SW 1271 (cell line): ENCODE results near the gene TNNC2.
A peak's percentile ranks its signal among the peaks of the same experiment; 100 is the strongest.
"Not testable (repeated sequence)": the region's sequence is repeated elsewhere in the genome, so short reads cannot be mapped to it uniquely, and the experiment has no call there.

Experiments used
- DNase-seq, 2 experiments: peaks; one replicate each; lab custom pipeline; 2025; lab: John Stamatoyannopoulos, UW

The TNNC2 gene

DNA sequence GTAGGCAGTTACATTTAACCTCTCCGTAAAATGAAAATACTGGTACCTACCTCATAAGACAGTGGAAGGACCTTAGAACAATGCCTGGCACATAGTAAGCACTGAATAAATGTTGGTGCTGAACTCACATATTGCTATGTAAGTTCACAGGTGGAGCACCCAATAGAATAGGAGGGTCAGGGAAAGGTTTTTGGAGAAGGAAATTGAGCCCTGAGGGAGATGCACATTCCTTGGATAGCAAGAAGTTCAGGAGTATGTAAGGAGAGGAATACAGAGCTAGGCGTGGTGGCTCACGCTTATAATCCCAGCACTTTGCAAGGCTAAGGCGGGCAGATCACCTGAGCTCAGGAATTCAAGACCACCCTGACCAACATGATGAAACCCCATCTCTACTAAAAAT is 7.6 kb downstream of the TNNC2 start:
- DNase-seq: no peak

DNA sequence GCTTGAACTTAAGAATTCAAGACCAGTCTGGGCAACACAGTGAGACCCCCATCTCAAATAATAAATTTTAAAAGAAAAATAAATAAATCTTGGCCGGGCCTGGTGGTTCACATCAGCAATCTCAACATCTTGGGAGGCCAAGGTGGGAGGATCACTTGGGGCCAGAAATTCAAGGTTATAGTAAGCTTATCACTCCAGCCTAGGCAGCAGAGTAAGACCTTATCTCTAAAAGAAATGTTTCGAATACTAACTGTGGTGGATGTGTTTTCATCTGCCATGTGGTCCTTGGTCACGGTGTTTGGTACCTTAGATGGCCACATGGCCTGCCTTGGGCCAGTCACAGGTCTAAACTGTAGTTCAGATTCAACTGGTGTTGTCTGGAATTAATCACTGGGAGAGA is 8.9 kb downstream of the TNNC2 start:
- no peak for DNase-seq

DNA sequence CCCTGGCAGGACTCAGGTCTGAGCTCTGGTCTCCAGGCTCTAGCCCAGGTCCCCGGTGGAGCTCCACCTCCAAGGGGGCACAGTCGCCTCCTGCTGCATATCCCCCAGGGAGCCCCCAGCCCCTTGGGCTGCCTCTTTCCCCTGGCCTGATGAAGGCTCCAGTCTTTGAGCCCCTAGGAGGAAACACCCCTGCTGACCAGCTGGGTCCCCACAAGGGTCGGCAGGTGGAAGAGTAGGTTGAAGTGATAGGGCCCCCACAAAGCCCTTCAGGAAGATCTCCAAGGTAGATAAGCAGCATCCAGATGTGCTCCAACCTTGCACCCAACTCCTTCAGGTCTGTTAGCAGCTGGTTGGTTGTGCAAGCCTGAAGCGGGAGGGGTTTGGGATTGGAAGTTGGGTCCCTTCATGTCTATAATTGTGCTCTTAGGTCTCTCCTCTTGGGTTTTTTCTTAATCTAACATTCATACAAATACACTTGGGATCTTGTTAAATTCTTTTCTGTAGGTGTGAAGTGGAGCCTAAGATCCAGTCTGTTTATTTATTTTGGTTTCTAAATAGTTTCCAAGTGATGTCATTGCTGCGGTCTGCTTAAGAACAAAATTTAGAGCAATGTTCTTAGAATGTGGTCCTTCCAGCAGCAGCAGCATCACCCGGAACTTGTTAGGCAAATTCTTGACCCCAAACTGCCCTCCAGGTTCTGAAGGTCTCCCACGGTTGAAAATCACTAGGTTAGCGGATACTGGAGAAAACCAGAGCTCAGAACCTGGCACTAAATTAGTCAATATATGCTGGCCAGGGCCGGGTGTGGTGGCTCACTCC is 9.5 kb downstream of the TNNC2 start:
- DNase-seq: peak in 1 of 2 experiments; percentile 51

DNA sequence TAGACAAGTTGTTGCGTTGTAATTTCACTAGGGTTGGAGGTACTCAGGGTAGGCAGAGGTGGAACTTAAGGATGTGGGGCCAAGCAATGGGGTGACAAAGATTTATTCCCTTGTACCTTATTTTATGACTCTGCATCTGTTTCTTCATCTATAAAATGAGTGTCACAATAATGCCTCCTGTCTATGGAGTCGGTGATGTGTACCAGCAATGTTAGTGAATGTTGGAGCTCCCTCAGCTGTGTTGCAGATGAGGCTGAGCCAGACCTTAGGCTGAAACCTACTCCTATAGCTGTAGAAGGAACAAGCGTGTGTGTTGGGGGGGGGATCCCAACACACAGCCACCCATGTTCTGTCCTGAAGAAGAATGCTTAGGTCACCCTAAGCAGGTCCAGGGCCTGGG is 10.2 kb downstream of the TNNC2 start:
- DNase-seq: no peak

DNA sequence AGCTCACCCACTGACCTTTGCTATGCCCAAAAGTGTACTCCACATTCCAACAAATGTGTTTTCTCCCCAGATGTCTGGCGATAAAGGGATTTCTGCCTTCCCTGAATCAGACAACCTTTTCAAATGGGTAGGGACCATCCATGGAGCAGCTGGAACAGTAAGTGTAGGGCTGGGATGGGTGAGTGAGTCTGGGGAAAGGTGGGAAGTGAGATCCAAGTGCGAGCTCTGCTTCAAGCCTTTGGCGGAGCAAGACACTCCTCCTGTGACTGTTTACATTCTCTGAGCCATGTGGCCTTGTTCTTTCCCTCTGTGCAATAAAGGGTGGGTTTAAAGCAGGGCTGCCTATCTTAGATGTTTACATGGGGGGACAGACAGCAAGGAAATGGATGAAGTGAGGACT is 12.8 kb downstream of the TNNC2 start:
- DNase-seq: no peak

DNA sequence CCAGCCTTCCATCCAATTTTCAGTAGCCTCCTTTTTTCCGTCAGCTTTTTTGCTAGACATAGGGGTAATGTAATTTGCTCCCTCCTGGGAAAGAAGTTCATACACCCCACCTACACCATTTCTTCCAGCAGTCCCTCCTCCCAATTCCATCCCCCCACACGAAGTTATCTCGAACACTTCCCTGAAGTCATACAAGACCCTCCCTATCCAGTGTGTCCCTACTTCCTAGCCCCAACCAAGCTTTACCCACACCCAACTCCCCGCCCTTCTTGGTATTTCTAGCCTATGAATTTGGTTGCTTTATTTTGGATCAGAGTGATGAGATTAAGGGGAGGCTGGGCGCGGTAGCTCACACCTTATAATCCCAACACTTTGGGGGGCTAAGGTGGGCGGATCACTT is 13.6 kb downstream of the TNNC2 start:
- DNase-seq: no peak

DNA sequence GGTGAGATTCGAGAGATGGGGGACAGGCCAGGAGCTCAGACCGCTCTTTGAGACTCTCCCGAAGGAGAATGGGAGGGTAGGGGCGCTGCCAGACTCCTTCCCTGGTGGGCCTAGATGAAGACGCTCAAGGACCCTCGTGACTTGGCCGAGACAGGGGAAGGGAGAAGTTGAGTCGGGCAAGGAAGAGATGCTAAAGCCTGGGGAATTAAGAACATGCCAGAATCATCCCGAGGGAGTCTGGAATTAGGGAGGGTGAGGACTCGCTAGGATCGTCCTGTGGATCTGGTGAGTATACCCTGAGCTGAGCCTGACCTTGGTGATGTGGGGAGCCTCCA is 14.1 kb downstream of the TNNC2 start:
- DNase-seq: no peak

DNA sequence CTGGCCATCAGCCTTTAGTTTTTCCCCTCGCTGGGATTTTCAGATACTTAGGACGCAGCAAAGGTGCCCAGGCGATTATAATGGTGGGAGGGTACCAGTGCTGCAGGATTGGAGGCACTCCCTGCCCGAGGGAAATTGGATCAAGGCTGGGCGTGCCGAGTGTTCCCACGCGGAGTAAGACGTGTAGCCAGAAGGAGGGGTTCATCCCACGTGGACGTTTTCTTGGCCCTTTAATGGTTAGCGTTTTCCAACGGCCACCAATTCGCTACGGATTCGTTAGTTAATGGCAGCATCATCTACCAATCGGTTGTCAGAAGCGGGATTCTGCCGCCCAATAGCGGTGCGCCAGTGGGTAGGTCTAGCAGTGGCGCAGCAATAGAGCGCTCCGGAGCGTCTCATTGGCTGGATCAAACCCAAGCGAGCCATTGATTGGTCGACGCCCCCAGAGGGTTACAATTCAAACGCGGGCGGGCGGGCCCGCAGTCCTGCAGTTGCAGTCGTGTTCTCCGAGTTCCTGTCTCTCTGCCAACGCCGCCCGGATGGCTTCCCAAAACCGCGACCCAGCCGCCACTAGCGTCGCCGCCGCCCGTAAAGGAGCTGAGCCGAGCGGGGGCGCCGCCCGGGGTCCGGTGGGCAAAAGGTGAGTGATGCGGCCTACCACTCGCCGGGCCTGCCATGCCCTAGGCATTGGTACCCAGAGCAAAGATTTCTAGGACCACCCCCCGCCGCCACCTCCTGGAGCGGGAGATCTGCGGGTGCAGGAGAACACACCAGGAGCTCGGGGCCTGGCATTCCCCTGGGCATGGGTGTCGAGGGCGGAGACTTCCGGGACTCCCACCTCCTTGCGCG is 14.7 kb downstream of the TNNC2 start, which contains the start of gene UBE2C:
UBE2C (plus strand) TSS at position 488 of the 849 bp plus-strand sequence; CDS start at position 540, 52 bp downstream.
- peak; percentile 98 to 99 for DNase-seq

DNA sequence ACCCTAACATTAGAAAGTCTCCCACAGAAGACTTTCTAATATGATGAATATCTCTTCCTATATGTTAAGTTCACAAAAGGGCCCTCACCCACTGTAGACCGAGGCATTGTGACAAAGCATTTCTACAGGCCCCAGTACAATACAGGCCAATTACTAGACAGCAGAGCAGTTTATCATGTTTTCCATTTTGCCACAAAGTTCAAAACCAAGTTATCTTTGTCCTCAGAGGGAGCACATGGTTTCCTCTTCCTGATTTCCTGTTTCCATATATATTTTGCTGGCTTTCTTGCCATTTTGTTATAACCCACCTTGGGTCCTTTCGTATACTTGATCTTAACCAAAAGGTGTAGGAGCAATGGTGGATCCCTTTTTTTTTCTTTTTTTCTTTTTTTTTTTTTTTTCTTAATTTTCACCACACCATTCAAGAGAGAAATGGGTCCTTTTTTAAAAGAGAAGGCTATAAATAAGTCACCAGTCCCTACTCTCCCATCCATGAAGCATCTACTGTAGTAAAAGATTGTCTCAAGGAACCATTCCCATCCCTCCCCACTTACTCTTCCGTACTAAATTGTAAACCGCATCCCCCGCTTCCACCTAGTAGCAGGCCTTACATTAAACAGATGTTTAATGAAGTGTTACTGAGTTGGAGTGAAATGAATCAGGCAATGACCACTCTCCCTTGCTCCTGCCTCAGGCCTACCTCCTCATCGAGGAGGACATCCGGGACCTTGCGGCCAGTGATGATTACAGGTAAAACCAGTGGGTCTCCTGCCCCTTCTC is 16.7 kb downstream of the TNNC2 start:
- DNase-seq: no peak

DNA sequence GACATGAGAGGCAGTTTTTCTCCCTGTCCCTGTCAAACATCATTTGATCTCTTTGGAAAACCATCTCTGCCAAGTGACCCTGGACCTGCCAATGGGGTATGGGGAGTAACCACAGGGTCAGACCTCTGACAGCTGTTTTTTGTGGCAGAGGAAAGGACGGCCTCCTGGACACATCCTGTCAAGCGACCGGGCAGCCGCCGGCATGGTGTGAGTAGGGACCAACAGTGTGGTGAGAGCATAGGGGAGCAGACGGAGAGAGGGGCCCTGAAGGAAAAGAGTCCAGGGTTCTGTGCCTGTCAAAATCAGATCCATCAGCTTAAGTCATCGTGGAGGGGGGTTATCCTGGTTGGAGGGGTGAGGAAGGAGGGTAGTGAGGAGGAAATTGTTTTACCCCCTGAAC is 25.3 kb downstream of the TNNC2 start:
- DNase-seq: no peak

DNA sequence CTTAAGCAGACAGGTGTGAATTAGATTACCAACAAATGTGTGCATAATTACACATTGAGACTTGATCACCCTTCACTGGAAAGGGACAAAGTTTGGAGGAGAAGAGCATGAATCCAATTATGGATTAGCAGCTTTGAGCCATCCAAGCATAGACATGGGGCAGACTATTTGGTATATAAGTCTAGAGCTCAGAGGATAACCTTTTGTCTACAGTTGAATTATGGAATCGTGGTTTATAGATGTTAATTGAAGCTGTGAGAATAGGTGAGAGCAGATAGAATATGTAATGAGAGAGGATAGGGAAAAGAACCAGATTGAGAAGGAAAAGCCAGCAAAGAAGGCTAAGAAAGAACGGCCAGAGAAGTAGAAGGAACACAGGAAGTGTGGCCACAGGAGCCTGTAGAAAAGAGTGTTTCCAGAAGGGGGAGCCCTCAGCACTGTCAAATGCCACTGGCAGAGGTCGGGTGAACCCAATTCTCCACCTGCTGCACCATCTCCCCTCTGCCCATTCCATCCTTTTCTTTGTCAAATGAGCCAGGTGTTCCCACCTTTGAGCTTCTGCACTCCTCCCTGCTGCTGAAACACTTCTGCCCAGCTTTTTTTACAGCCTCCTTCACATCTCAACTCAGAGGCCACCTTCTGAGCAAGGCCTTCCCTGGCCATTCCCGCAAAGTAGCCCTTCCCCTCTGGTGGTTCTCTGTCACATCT is 28.0 kb downstream of the TNNC2 start:
- peak in 1 of 2 experiments; percentile 51 for DNase-seq

DNA sequence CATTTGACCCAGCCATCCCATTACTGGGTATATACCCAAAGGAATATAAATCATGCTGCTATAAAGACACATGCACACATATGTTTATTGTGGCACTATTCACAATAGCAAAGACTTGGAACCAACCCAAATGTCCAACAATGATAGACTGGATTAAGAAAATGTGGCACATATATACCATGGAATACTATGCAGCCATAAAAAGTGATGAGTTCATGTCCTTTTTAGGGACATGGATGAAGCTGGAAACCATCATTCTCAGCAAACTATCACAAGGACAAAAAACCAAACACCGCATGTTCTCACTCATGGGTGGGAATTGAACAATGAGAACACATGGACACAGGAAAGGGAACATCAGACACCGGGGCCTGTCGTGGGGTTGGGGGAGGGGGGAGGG is 29.2 kb downstream of the TNNC2 start:
- DNase-seq: not testable (repeated sequence)

DNA sequence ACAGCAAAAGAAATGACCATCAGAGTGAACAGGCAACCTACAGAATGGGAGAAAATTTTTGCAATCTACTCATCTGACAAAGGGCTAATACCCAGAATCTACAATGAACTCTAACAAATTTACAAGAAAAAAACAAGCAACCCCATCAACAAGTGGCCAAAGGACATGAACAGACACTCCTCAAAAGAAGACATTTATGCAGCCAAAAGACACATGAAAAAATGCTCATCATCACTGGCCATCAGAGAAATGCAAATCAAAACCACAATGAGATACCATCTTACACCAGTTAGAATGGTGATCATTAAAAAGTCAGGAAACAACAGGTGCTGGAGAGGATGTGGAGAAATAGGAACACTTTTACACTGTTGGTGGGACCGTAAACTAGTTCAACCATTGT is 29.6 kb downstream of the TNNC2 start:
- DNase-seq: not testable (repeated sequence)

DNA sequence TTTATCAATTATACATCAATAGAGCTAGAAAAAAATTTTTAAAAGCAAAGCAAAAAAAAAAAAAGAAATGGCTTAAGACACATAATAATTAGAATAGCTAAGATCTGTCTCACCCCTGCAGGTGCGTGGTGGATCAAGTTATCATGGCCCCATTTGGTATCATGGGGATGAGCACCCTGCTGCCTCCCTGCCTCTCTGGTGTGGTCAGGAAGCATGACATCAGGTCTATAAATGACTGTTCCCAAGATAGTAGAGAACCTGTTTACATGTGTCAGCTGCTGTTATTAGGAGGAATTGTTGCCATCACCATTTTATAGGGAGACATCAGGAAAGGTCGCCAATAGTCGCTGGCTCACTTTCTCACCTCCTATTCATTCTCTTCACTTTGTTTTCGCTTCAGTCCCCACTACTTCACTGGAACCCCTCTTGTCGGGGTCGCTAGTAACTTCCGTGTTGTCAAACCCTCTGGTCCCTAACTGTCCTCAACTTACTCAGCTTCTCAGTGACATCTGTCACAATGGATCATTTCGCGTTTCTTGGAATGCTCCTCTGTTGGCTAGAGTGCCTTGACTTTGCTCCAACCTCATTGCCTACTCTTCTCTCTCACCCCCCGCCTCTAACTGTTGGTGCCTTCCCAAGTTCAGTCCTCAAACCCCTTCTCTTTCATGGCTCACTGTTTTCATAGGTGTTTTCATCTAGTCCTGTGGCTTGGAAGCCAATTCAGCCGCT is 30.6 kb downstream of the TNNC2 start:
- DNase-seq: no peak

DNA sequence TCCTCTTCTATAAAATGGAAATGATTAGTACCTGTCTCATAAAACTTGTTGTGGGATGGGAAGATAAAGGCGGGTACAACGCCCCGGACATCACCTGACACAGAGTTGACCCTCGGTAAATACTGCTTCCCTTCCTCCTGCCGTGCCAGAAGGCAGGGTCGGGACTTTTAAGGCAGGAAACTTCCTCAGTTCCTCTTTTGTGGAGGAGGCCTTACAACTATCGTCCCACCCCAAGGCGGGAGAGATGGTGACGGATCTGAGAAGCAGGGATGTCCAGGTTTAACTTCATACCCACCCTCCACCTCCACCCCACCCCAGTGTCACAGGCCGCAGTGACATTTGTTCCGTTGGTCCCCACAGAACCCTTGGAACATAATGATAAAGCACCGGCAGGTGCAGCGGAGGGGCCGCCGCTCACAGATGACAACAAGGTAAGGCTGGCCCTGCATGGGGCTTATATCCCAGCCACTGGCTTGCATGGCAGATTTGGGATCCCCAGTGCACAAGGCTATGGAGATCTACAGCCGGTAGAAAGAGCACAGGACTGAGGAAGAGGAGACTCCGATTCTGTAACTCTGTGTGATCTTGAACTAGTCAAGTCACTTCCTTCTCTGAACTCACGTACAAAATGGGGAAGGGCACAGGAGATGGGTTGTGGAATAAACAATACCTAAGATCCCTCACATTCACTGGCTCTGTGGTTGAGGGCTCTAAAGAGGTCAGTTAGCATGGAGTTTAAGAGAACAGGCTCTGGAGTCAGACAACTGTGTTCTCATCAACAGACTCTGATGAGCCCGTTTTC is 34.6 kb downstream of the TNNC2 start:
- no peak for DNase-seq

DNA sequence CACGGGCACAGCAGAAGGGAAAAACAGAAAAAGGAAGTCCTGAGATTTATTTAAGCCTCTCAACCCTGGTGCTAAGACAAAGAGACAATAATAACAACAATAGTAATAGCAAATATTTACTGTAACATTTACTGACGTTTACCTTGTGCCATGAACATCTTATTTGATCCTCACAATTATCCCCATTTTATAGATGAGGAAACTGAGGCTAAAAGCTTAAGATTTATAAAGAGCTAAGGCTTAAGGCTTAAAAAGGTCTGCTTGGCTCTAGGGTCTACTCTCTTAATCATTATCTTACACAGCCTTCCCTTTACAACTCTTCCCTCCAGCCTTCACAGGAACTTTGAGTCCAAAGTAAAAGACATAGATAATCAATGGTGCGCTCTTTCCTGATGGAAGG is 38.8 kb downstream of the TNNC2 start:
- DNase-seq: no peak

DNA sequence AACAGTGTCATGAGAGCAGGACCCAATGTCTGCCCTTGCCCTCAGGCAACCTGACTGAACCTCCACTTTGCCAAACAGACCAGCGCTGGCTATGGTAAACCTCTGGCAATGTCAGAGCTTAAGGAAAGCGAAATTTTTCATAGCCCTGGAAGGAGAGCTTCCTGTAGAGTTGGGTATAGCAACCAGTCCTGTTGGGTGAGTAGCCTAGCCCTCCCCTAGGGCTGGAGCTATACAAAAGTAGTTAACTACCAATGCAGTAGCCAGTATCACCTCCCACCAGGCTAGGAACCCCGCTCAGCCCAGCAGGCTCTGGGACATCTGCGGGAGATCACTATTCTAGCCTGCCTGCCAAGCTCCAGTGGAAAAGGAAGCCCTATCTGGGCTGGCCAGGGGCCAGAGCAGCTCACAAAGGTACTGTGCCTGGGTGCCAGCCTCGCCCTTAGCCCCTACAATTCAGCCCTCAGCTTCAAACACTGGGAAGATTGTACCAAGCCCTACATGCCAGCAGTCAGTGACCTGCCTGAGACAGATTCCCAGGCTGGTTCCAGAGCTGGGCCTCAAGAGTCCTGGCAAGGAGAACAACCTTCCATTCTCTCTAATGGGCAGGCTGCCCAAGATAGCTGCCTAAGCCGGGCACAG is 43.3 kb downstream of the TNNC2 start:
- DNase-seq: no peak

DNA sequence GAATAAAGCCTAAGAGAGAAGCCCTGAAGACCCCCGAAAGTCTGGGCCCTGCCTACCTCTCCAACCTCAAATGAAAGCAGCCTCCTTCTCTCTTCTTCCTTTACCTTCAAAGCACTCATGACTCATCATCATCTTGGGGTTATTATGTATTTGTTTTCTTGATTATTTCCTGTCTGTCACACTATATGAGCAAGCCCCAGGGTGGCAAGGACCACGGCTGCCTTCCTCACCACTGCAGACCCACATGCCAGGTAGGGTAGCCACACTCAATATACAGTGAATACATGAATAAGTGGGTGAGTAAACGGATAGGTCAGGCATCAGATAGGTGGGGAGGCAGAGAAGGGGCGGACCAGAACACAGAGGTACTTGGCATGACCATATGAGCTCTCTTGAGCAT is 44.2 kb downstream of the TNNC2 start:
- DNase-seq: no peak

DNA sequence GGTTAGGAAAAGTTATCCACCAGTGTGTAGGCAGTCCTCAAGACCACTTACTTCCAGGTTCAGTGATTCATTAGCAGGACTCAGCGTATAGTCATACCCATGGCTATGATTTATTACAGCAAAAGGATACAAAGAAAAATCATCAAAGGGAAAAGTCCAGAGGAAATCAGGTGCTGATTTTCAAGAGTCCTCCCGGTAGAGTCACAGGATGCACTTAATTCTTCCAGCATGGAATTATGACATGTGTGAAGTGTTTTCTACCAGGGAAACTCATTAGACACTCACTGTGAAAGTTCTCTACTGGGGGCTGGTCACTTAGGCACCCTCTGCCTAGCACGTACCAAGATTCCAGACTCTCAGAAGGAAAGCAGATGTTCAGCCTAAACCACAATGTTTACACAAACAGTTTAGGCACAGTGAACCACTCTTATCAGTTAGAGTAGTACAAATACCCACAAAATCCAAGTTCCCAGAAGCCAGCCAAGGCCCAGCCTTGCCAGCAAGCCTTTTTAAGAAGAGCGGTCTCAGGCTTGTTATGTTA is 45.7 kb downstream of the TNNC2 start:
- peak; percentile 75 to 87 for DNase-seq
